Endothelial cell of umbilical vein (primary cell): ENCODE data around the gene SLC12A1. TPM values are rescaled to one million over a fixed set of nuclear protein-coding genes. Genes with fewer than 3 reads are reported as not detected.

ENCODE experiments used
- BruUV-seq: library from RNA; stranded (reverse); fragments of 400-500 nt; replicated peaks from 2 replicates; lab custom pipeline; 2021; lab: Mats Ljungman, UMichigan
- CTCF ChIA-PET: fragments of 300-600, 350-600 bp; sonication (Branson Sonifier 250); formaldehyde crosslinking; loops from one replicate; lab custom pipeline; 2021; ENCODE audit warnings: antibody characterized with exemption, inconsistent platforms; lab: Charles Lee
- POLR2A ChIA-PET: fragments of 300-600, 350-600 bp; sonication (Branson Sonifier 250); formaldehyde crosslinking; loops from one replicate; lab custom pipeline; 2021; ENCODE audit warnings: antibody characterized with exemption, inconsistent platforms; lab: Charles Lee
- DNase-seq: peaks from one replicate; pipeline ENCODE4 v3.0.0-alpha.2; 2011; ENCODE audit warnings: low read depth, low spot score
- FAIRE-seq: peaks from 2 replicates; lab custom pipeline; 2011; peaks lifted over from hg19 to GRCh38; lab: Jason Lieb, UNC
- H2AFZ ChIP-seq: 2 replicates; pipeline ENCODE4 v1.6.0; 2012; ENCODE audit warnings: low read depth, low read length, control low read depth, inconsistent platforms
- H3K27ac ChIP-seq: 2 replicates; pipeline ENCODE4 v1.5.1; 2011; ENCODE audit warnings: low read depth, mild to moderate bottlenecking, control low read depth, low read length, moderate library complexity; ENCODE audit not compliant: insufficient read depth
- H3K27me3 ChIP-seq, 2 experiments: 2 replicates each; pipeline versions ENCODE4 v1.6.0 to v1.6.1; 2011; ENCODE audit warnings: low read length in 2 of 2, mixed read lengths in 1 of 2; ENCODE audit not compliant: control insufficient read depth in 2 of 2, insufficient read depth in 2 of 2
- H3K36me3 ChIP-seq, 2 experiments: 2 replicates in 1 of 2; 3 replicates in 1 of 2; pipeline ENCODE4 v1.5.1; 2011; ENCODE audit warnings: low read length in 2 of 2, mild to moderate bottlenecking in 1 of 2, moderate library complexity in 1 of 2; ENCODE audit not compliant: control insufficient read depth in 2 of 2, insufficient read depth in 2 of 2; ENCODE audit errors: extremely low read depth in 1 of 2
- H3K4me1 ChIP-seq: 3 replicates; pipeline ENCODE4 v1.5.1; 2011; ENCODE audit warnings: mild to moderate bottlenecking, low read length; ENCODE audit not compliant: control insufficient read depth, insufficient read depth; ENCODE audit errors: extremely low read depth
- H3K4me2 ChIP-seq: 2 replicates; pipeline ENCODE4 v1.6.1; 2011; ENCODE audit warnings: low read length, control low read depth, mixed read lengths; ENCODE audit not compliant: insufficient read depth
- H3K4me3 ChIP-seq, 3 experiments: fragments of 200-600 bp in 1 of 3; sonication (generic), shearing (Covaris generic) in 1 of 3; replicated peaks in 1 of 3; 2 replicates each; pipeline ENCODE4 v1.5.1; 2011 to 2016; ENCODE audit warnings: control low read depth in 3 of 3, low read length in 3 of 3, mild to moderate bottlenecking in 2 of 3, inconsistent platforms in 1 of 3, low read depth in 1 of 3, moderate library complexity in 1 of 3; ENCODE audit not compliant: insufficient read depth in 1 of 3
- H3K79me2 ChIP-seq: 2 replicates; pipeline ENCODE4 v1.6.0; 2012; ENCODE audit warnings: low read length, inconsistent platforms; ENCODE audit not compliant: control insufficient read depth, insufficient read depth
- H3K9ac ChIP-seq: replicated peaks from 2 replicates; pipeline ENCODE3; 2011; ENCODE audit warnings: low read length, control low read depth; ENCODE audit not compliant: insufficient read depth; ENCODE audit errors: extremely low read depth
- H3K9me1 ChIP-seq: replicated peaks from 3 replicates; pipeline ENCODE4 v1.6.0; 2011; ENCODE audit warnings: mild to moderate bottlenecking, low read length; ENCODE audit not compliant: control insufficient read depth, insufficient read depth; ENCODE audit errors: extremely low read depth
- H3K9me3 ChIP-seq: replicated peaks from 2 replicates; pipeline ENCODE4 v1.5.1; 2012; ENCODE audit warnings: low read length, inconsistent platforms; ENCODE audit not compliant: control insufficient read depth, insufficient read depth
- H4K20me1 ChIP-seq: replicated peaks from 2 replicates; pipeline ENCODE3; 2011; ENCODE audit warnings: mild to moderate bottlenecking, low read length; ENCODE audit not compliant: control insufficient read depth, insufficient read depth; ENCODE audit errors: extremely low read depth
- CTCF ChIP-seq, 2 donors: IDR thresholded peaks; 1 replicate in 1 of 2; 2 replicates in 1 of 2; pipeline ENCODE4 v1.5.1; 2011; ENCODE audit warnings: low read length in 2 of 2, mild to moderate bottlenecking in 2 of 2, moderate library complexity in 2 of 2, control low read depth in 1 of 2, inconsistent platforms in 1 of 2, low read depth in 1 of 2; ENCODE audit not compliant: insufficient read depth in 1 of 2; ENCODE audit errors: extremely low read depth in 1 of 2
- EZH2 ChIP-seq: IDR thresholded peaks from 2 replicates; pipeline ENCODE4 v1.6.1; 2012; ENCODE audit warnings: borderline replicate concordance, low read depth, mild to moderate bottlenecking, moderate library complexity, low read length, inconsistent platforms; ENCODE audit not compliant: severe bottlenecking
- FOS ChIP-seq: IDR thresholded peaks from 2 replicates; pipeline ENCODE4 v1.6.1; 2011; ENCODE audit warnings: mild to moderate bottlenecking, low read length, moderate library complexity, borderline replicate concordance; ENCODE audit not compliant: insufficient read depth
- GATA2 ChIP-seq: IDR thresholded peaks from 2 replicates; pipeline ENCODE4 v1.7.0; 2011; ENCODE audit warnings: low read depth, mild to moderate bottlenecking, moderate library complexity, mixed read lengths, low read length; ENCODE audit not compliant: insufficient read length, insufficient read depth
- JUN ChIP-seq: IDR thresholded peaks from 2 replicates; pipeline ENCODE4 v1.6.1; 2011; ENCODE audit warnings: borderline replicate concordance, low read depth; ENCODE audit not compliant: insufficient read length, insufficient read depth
- MAX ChIP-seq: IDR thresholded peaks from 2 replicates; pipeline ENCODE4 v1.6.1; 2011; ENCODE audit not compliant: insufficient read depth, insufficient read length
- MYC ChIP-seq: IDR thresholded peaks from one replicate; pipeline ENCODE4 v1.6.1; 2011; ENCODE audit warnings: mild to moderate bottlenecking, low read depth, low read length
- POLR2A ChIP-seq: IDR thresholded peaks from 2 replicates; pipeline ENCODE4 v1.6.1; 2012; ENCODE audit warnings: low read depth, mild to moderate bottlenecking, control low read depth, low read length
- POLR2AphosphoS5 ChIP-seq: IDR thresholded peaks from 2 replicates; pipeline ENCODE4 v1.6.1; 2012; ENCODE audit warnings: low read depth, mild to moderate bottlenecking, control low read depth, low read length, moderate library complexity; ENCODE audit not compliant: insufficient read depth
- dilution Hi-C: fragments of 300-500 bp; cut with MboI; formaldehyde crosslinking; loops from one replicate; pipeline ENCODE4 v1.15.0; 2019; ENCODE audit warnings: low sequenced_read_pairs; ENCODE audit not compliant: extremely low pct_ligation_motif_present
- intact Hi-C: fragments of 100-400 bp; cut with micrococcal nuclease; formaldehyde crosslinking; loops from one replicate; pipeline ENCODE4 v1.10.0; 2022
- polyA plus RNA-seq, 4 experiments: library from polyadenylated mRNA; depleted of rRNA in 3 of 4; stranded (reverse) in 3 of 4; unstranded in 1 of 4; fragments of >200 nt; gene quantifications; 2 replicates each; pipeline versions ENCODE4 v1.2.1 to v1.2.3, GENCODE V29; 2011 to 2012; ENCODE audit warnings: missing spikeins in 1 of 4
- total RNA-seq: library from RNA; stranded (reverse); gene quantifications from 2 replicates; pipeline ENCODE4 v1.2.3, GENCODE V29; 2021

The SLC12A1 gene
- total and polyA plus RNA-seq, 2 donors (not counting 3 experiments of a cell fraction or from before 2014, with no cell fraction given): not detected

DNA sequence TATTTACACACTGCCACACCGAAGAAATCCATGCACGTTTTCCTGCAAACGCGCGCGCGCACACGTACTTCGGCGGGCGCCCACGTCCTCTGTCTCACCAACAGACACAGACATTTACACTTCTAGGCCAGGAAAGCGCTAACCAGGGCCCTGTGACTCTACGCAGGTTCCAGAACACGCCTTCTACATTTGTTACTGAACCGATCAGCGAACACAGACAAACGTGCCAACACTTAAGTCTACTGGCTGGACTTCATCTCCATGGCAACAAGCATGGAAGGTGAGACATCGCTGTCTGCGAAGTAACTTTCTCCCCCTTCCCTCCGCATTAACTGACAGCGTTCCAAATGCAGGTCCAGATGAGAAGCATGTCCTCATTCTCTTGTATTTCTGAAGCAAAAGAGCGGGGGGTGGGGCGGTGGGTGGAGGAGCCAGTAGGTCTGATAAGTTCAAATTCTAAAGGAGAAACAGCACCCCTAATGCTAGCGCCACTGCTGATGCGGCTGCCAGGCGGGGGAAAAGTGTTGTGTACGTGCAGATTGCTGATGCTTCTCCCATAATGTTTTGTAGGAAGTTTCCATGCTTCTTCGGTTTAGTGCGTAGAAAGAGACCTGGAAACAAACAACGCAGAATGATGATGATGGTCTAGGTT, 14.4 kb upstream of the SLC12A1 start, which contains the start of gene CTXN2:
Gene CTXN2 (plus strand): TSS at position 92 of the 652 bp plus-strand sequence. CDS start 9,636 bp downstream, outside the sequence.
- POLR2A ChIA-PET: no interaction called here
- no peak within 1 kb of the TSS for H3K4me2 ChIP-seq
- dilution Hi-C loops (no loop called here), intact Hi-C loops (no loop called here)
- CTCF ChIA-PET: no interaction called here
- H3K79me2 ChIP-seq: no peaks in the 10 kb centered on the region
- H3K9me1 ChIP-seq: no peaks in the 10 kb centered on the region
- no peak within 1 kb of the TSS for H3K9ac ChIP-seq
- peaks cover 9 to 50% of the 10 kb centered on the region in 2 experiments for H3K27me3 ChIP-seq
- TF ChIP-seq GATA2 (no peak), POLR2AphosphoS5 (no peak), FOS (no peak), CTCF (IDR thresholded peaks at IDR 0.05; ENCODE audit: extremely low read depth in 1 of 2, insufficient read depth in 1 of 2, low read depth in 1 of 2, low read length in 2 of 2) (no peak), EZH2 (no peak), MYC (no peak), MAX (no peak), POLR2A (no peak), JUN (no peak)
- H3K36me3 ChIP-seq: no peaks in the 10 kb centered on the region
- no peaks in the 10 kb centered on the region for H4K20me1 ChIP-seq
- H3K9me3 ChIP-seq: no peaks in the 10 kb centered on the region
- no peak within 1 kb of the TSS for H3K4me3 ChIP-seq
- H2AFZ ChIP-seq: no peak within 1 kb of the TSS
- BruUV-seq: no TSS peak
- H3K27ac ChIP-seq: no peak within 1 kb of the TSS
- H3K4me1 ChIP-seq: no peaks in the 10 kb centered on the region
- no peak for FAIRE-seq
- no peak for DNase-seq
